Endodermal cell (in vitro differentiated cells): ENCODE measurements around the gene DDX5. TPM values are rescaled to one million over a fixed set of nuclear protein-coding genes. Genes with fewer than 3 reads are reported as not detected.

Experiments used
- DNase-seq: peaks from one replicate; pipeline ENCODE4 v3.0.0-alpha.2; 2017
- H3K27ac ChIP-seq: 2 replicates; pipeline ENCODE4 v1.5.1; 2013; ENCODE audit warnings: mild to moderate bottlenecking, low read depth, low read length, moderate library complexity
- H3K27me3 ChIP-seq: 2 replicates; pipeline ENCODE4 v1.6.1; 2013; ENCODE audit warnings: mild to moderate bottlenecking, low read length, moderate library complexity; ENCODE audit not compliant: insufficient read depth, control insufficient read depth, poor library complexity, severe bottlenecking
- H3K36me3 ChIP-seq: 2 replicates; pipeline ENCODE4 v1.7.0; 2013; ENCODE audit warnings: mild to moderate bottlenecking, low read length, moderate library complexity; ENCODE audit not compliant: control insufficient read depth, insufficient read depth
- H3K4me1 ChIP-seq: one replicate; pipeline ENCODE4 v1.7.0; 2013; ENCODE audit warnings: low read length; ENCODE audit not compliant: control insufficient read depth, insufficient read depth
- H3K4me3 ChIP-seq: 2 replicates; pipeline ENCODE4 v1.5.1; 2013; ENCODE audit warnings: mild to moderate bottlenecking, low read length, moderate library complexity
- H3K9ac ChIP-seq: 2 replicates; pipeline ENCODE4 v1.6.1; 2013; ENCODE audit warnings: mild to moderate bottlenecking, low read length, moderate library complexity; ENCODE audit not compliant: poor library complexity, severe bottlenecking; ENCODE audit errors: extremely low read depth
- H3K9me3 ChIP-seq: 2 replicates; pipeline ENCODE4 v1.6.1; 2013; ENCODE audit warnings: mild to moderate bottlenecking, low read length, moderate library complexity; ENCODE audit not compliant: control insufficient read depth
- H3K27ac Mint-ChIP-seq: 2 replicates; pipeline ENCODE4 v1.8.0; 2020; ENCODE audit warnings: mixed read lengths
- H3K27me3 Mint-ChIP-seq: 2 replicates; pipeline ENCODE4 v1.8.0; 2021; ENCODE audit warnings: mild to moderate bottlenecking, mixed read lengths; ENCODE audit not compliant: insufficient read depth
- H3K36me3 Mint-ChIP-seq: 2 replicates; pipeline ENCODE4 v1.8.0; 2020; ENCODE audit warnings: low read depth, mixed read lengths
- H3K4me1 Mint-ChIP-seq: 2 replicates; pipeline ENCODE4 v1.8.0; 2020; ENCODE audit warnings: mixed read lengths
- H3K4me3 Mint-ChIP-seq: 2 replicates; pipeline ENCODE4 v1.8.0; 2020; ENCODE audit warnings: mild to moderate bottlenecking, moderate library complexity, mixed read lengths
- H3K9me3 Mint-ChIP-seq: 2 replicates; pipeline ENCODE4 v1.8.0; 2020; ENCODE audit warnings: mild to moderate bottlenecking, mixed read lengths
- WGBS, 2 experiments: methylation state at CpG; one replicate each; pipeline versions ENCODE4 v1.1.5 to v1.1.7; 2013; ENCODE audit warnings: missing lambda C conversion rate in 2 of 2, mixed read lengths in 1 of 2; ENCODE audit not compliant: insufficient coverage in 1 of 2, insufficient read length in 1 of 2; 5-methylcytosine and 5-hydroxymethylcytosine counted together
- total RNA-seq, 2 donors: library from RNA; stranded (reverse); fragmentation: NEBNext Ultra II Directional in 1 of 2; extraction: Animal tissue kit (Norgen Biotek cat#: 25700) in 1 of 2; gene quantifications; 2 replicates in 1 of 2; 3 replicates in 1 of 2; pipeline ENCODE4 v1.2.1, GENCODE V29; 2021
- TF ChIP-seq, protein P1 (sequence below): fragments of 200-600 bp; sonication (generic); conservative IDR thresholded peaks from 2 replicates; pipeline ENCODE4 v1.5.0; 2021; ENCODE audit warnings: antibody characterized with exemption, mild to moderate bottlenecking

DDX5 gene
- total RNA-seq, 2 donors from 2014 or later, result 687 to 894 TPM

DNA sequence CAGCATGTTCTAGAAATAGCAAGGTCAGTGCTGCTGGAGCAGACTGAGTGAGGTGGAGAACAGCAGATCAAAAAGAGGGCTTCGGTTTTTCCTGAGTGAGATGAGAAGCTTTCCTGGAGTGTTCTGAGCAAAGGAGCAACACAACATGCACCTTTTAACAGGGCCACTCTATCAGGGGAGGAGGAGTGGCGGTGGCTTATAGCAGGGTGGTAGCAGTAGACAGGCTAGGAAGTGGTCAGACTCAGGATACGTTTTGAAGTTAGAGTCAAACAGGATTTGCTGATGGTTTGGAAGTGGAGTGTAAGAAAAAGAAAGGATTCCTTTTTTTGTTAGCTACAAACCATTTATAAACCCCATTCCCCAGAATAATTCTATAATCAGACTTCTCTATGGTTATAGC is 21.7 kb downstream of the DDX5 start:
- peaks cover 72% of the 10 kb centered on the region for H3K36me3 ChIP-seq

DNA sequence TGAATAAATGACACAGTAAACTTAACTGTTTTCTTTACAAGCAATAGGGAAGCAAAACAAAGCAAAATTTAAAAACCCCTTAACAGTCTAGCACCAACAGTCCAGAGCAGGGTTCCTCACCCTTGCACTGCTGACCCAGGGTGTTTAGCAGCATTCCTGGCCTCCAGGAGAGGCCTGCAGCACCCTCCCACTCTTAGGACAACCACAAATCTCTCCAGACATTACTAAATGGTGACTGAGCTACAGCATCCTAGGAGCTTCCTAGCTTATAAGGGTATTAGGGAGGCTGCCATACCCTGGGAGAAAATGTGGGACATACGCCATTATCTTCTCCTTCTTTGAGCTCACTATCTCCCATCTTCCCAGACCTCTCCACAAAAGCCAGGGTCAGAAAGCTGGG is 25.1 kb downstream of the DDX5 start:
- no peak for DNase-seq
- 100% methylated on average over 1 of the region's 1 CpG for WGBS, 2 experiments
- Histone ChIP-seq H3K27ac (no peak overlapping the region), H3K27me3 (no peaks in the 10 kb centered on the region), H3K9ac (no peak overlapping the region), H3K4me3 (no peak overlapping the region), H3K9me3 (no peaks in the 10 kb centered on the region), H3K36me3 (peaks cover 55% of the 10 kb centered on the region), H3K4me1 (no peaks in the 10 kb centered on the region)
- TF ChIP-seq, protein P1, sequence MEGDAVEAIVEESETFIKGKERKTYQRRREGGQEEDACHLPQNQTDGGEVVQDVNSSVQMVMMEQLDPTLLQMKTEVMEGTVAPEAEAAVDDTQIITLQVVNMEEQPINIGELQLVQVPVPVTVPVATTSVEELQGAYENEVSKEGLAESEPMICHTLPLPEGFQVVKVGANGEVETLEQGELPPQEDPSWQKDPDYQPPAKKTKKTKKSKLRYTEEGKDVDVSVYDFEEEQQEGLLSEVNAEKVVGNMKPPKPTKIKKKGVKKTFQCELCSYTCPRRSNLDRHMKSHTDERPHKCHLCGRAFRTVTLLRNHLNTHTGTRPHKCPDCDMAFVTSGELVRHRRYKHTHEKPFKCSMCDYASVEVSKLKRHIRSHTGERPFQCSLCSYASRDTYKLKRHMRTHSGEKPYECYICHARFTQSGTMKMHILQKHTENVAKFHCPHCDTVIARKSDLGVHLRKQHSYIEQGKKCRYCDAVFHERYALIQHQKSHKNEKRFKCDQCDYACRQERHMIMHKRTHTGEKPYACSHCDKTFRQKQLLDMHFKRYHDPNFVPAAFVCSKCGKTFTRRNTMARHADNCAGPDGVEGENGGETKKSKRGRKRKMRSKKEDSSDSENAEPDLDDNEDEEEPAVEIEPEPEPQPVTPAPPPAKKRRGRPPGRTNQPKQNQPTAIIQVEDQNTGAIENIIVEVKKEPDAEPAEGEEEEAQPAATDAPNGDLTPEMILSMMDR, result no peak
- no peaks in the 10 kb centered on the region for H3K4me1 Mint-ChIP-seq
- no peak overlapping the region for H3K4me3 Mint-ChIP-seq
- H3K9me3 Mint-ChIP-seq, result no peaks in the 10 kb centered on the region
- H3K27ac Mint-ChIP-seq, result no peak overlapping the region
- no peaks in the 10 kb centered on the region for H3K27me3 Mint-ChIP-seq
- H3K36me3 Mint-ChIP-seq, result peaks cover 44% of the 10 kb centered on the region

More for the DNA sequence above, 21.7 kb downstream of the DDX5 start:
- no peaks in the 10 kb centered on the region for H3K9me3 Mint-ChIP-seq
- no peaks in the 10 kb centered on the region for H3K4me1 Mint-ChIP-seq
- no peak for DNase-seq
- no peak overlapping the region for H3K4me3 ChIP-seq
- H3K27ac Mint-ChIP-seq, result no peak overlapping the region
- no peak overlapping the region for H3K9ac ChIP-seq
- peaks cover 63% of the 10 kb centered on the region for H3K36me3 Mint-ChIP-seq
- TF ChIP-seq, protein P1, result no peak
- no peaks in the 10 kb centered on the region for H3K9me3 ChIP-seq
- no peaks in the 10 kb centered on the region for H3K27me3 Mint-ChIP-seq
- H3K4me1 ChIP-seq, result no peaks in the 10 kb centered on the region
- H3K27ac ChIP-seq, result no peak overlapping the region
- H3K4me3 Mint-ChIP-seq, result no peak overlapping the region
- H3K27me3 ChIP-seq, result no peaks in the 10 kb centered on the region
- 88 to 100% methylated on average over 2 to 3 of the region's 3 CpGs for WGBS, 2 experiments

DNA sequence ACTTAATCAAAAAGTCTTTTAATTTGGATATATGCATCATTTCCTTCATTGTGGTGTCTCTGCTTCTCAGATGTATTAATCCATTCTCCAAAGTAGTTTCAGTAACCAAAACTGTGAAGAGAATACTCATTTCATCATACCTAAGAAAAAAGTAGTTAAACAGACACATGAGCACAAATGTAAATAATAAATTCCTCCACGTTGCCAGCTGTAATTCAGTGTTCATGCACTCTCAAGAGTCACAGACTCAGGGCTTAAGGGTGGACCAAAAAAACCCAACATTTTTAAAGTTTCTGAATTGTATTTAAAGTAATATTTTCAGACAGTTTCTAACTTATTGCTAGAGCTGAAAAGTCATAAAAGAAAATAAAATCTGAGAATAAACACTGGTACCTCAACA is 28.2 kb downstream of the DDX5 start:
- H3K27ac ChIP-seq, result no peak overlapping the region
- Mint-ChIP-seq H3K27ac (no peak overlapping the region), H3K4me3 (no peak overlapping the region), H3K9me3 (no peaks in the 10 kb centered on the region), H3K27me3 (no peaks in the 10 kb centered on the region), H3K36me3 (peaks cover 17% of the 10 kb centered on the region), H3K4me1 (no peaks in the 10 kb centered on the region)
- no peaks in the 10 kb centered on the region for H3K4me1 ChIP-seq
- H3K4me3 ChIP-seq, result no peak overlapping the region
- TF ChIP-seq, protein P1, result no peak
- H3K36me3 ChIP-seq, result peaks cover 29% of the 10 kb centered on the region
- 92% methylated on average over 1 of the region's 1 CpG; no CpG with 5 or more reads in 1 of the 2 experiments for WGBS, 2 experiments
- H3K27me3 ChIP-seq, result no peaks in the 10 kb centered on the region
- DNase-seq, result no peak
- H3K9me3 ChIP-seq, result no peaks in the 10 kb centered on the region
- no peak overlapping the region for H3K9ac ChIP-seq
